HepG2 (cell line): Measurements from ENCODE around the gene RPS6KL1. TPM values are rescaled to one million over a fixed set of nuclear protein-coding genes. Genes with fewer than 3 reads are reported as not detected.
A peak's percentile ranks its signal among the peaks of the same experiment; 100 is the strongest.

Source experiments
- ATF2 ChIP-seq: sonication (generic); formaldehyde crosslinking; IDR thresholded peaks from 2 replicates; pipeline ENCODE4 v1.4.0; 2020; ENCODE audit warnings: missing genetic modification reagents
- ATF7 ChIP-seq, 2 experiments: fragments of 450-650 bp in 1 of 2; sonication (generic) in 1 of 2; formaldehyde crosslinking in 1 of 2; IDR thresholded peaks; 2 replicates each; pipeline versions ENCODE4 v1.4.0 to v1.6.1; 2016 to 2020; ENCODE audit warnings: antibody characterized with exemption in 1 of 2, mild to moderate bottlenecking in 1 of 2, missing genetic modification reagents in 1 of 2
- HMG20B ChIP-seq: conservative IDR thresholded peaks from 2 replicates; pipeline ENCODE4 v1.6.1; 2016; ENCODE audit warnings: missing genetic modification reagents, missing compliant biosample characterization
- HNF4G ChIP-seq, 2 experiments: sonication (generic) in 1 of 2; formaldehyde crosslinking in 1 of 2; IDR thresholded peaks; 2 replicates each; pipeline versions ENCODE4 v1.4.0 to v1.6.1; 2011 to 2020; ENCODE audit warnings: borderline replicate concordance in 2 of 2, low read depth in 2 of 2, mild to moderate bottlenecking in 2 of 2, low read length in 1 of 2, missing genetic modification reagents in 1 of 2, moderate library complexity in 1 of 2
- KLF16 ChIP-seq, 2 experiments: sonication (generic) in 1 of 2; formaldehyde crosslinking in 1 of 2; IDR thresholded peaks; 2 replicates each; pipeline versions ENCODE4 v1.6.1 to v1.8.0; 2016 to 2023; ENCODE audit warnings: missing genetic modification reagents in 2 of 2, missing compliant biosample characterization in 1 of 2
- NFAT5 ChIP-seq: sonication (generic); formaldehyde crosslinking; IDR thresholded peaks from 2 replicates; pipeline ENCODE4 v1.4.0; 2020; ENCODE audit warnings: missing genetic modification reagents
- NFYC ChIP-seq: IDR thresholded peaks from 2 replicates; pipeline ENCODE4 v1.6.1; 2016; ENCODE audit warnings: missing genetic modification reagents, missing compliant biosample characterization
- POLR2G ChIP-seq: fragments of 200-400 bp; formaldehyde crosslinking; IDR thresholded peaks from 2 replicates; pipeline ENCODE4 v1.6.1; 2018; ENCODE audit warnings: mild to moderate bottlenecking, low read depth, low read length, moderate library complexity
- SAFB2 ChIP-seq: sonication (generic); formaldehyde crosslinking; IDR thresholded peaks from 2 replicates; pipeline ENCODE4 v1.5.1; 2020; ENCODE audit warnings: missing genetic modification reagents, low read depth, mild to moderate bottlenecking, borderline replicate concordance
- SP2 ChIP-seq: sonication (generic); formaldehyde crosslinking; IDR thresholded peaks from 2 replicates; pipeline ENCODE4 v1.5.1; 2020; ENCODE audit warnings: mild to moderate bottlenecking, missing genetic modification reagents
- SPEN ChIP-seq: sonication (generic); formaldehyde crosslinking; IDR thresholded peaks from 2 replicates; pipeline ENCODE4 v1.5.1; 2020; ENCODE audit warnings: low read depth, mild to moderate bottlenecking, missing genetic modification reagents
- ZNF513 ChIP-seq: sonication (generic); formaldehyde crosslinking; conservative IDR thresholded peaks from 2 replicates; pipeline ENCODE4 v1.5.0; 2020; ENCODE audit warnings: missing genetic modification reagents
- ZNF687 ChIP-seq: sonication (generic); formaldehyde crosslinking; IDR thresholded peaks from 2 replicates; pipeline ENCODE4 v1.5.1; 2020; ENCODE audit warnings: mild to moderate bottlenecking, missing genetic modification reagents, moderate library complexity
- ZNF768 ChIP-seq: sonication (generic); formaldehyde crosslinking; IDR thresholded peaks from 2 replicates; pipeline ENCODE4 v1.4.0; 2020; ENCODE audit warnings: missing genetic modification reagents
- ZNF891 ChIP-seq: sonication (generic); formaldehyde crosslinking; IDR thresholded peaks from 2 replicates; pipeline ENCODE4 v1.5.0; 2020; ENCODE audit warnings: mild to moderate bottlenecking, missing genetic modification reagents
- polyA plus RNA-seq, 8 experiments: library from polyadenylated mRNA; depleted of rRNA in 3 of 8; stranded (reverse) in 7 of 8; unstranded in 1 of 8; fragments of >200 nt; fragmentation: Illumina TruSeq in 4 of 8; extraction: Trizol in 4 of 8; gene quantifications; 2 replicates each; pipeline versions ENCODE4 v1.2.1 to v1.2.3, GENCODE V29; 2011 to 2016; ENCODE audit warnings: low read depth in 4 of 8, missing spikeins in 1 of 8, mixed read lengths in 1 of 8; ENCODE audit not compliant: insufficient read depth in 1 of 8
- total RNA-seq, 5 experiments: library from RNA; depleted of rRNA; stranded (reverse); fragments of >200 nt; fragmentation: Illumina TruSeq; extraction: Trizol; gene quantifications; 2 replicates each; pipeline ENCODE4 v1.2.3, GENCODE V29; 2016; ENCODE audit warnings: low read depth in 1 of 5

RPS6KL1 gene
- total and polyA plus RNA-seq, 2 of the 13 experiments (the other 11 are each of a cell fraction or from before 2014, with no cell fraction given), result 6.5 to 11.5 TPM

GRCh38 chr14:74922752-74923401, at the start of gene RPS6KL1 (continued):
- TF ChIP-seq ZNF513 (CRISPR knock-in tag) (0 out of 2 replicates have a peak, but pooled peaks have one; percentile 20), ATF2 (peak; percentile 99), KLF16 (CRISPR knock-in tag; IDR thresholded peaks at IDR 0.05) (peak in 1 of 2 experiments; percentile 32; a peak in 1 of 4 replicates), ATF7 (IDR thresholded peaks at IDR 0.05) (peak; percentile 55; the same call in 1 of the 2 replicates), ATF7 (CRISPR knock-in tag; IDR thresholded peaks at IDR 0.05) (peak; percentile 97), NFYC (CRISPR knock-in tag) (peak; percentile 83), SP2 (CRISPR knock-in tag) (peak; percentile 42; the same call in 1 of the 2 replicates), ZNF891 (0 out of 2 replicates have a peak, but pooled peaks have one; percentile 39), HNF4G (IDR thresholded peaks at IDR 0.05; ENCODE audit: borderline replicate concordance, low read depth, low read length) (no peak), HNF4G (CRISPR knock-in tag; IDR thresholded peaks at IDR 0.05; ENCODE audit: borderline replicate concordance, low read depth) (no peak), SAFB2 (CRISPR knock-in tag) (no peak), SPEN (CRISPR knock-in tag) (peak; percentile 64; the same call in 1 of the 2 replicates), ZNF768 (CRISPR knock-in tag) (no peak), ZNF687 (CRISPR knock-in tag) (peak; percentile 87), HMG20B (CRISPR knock-in tag) (peak; percentile 99), POLR2G (peak; percentile 72), NFAT5 (CRISPR knock-in tag) (0 out of 2 replicates have a peak, but pooled peaks have one; percentile 39)
